ENCODE data around the gene PAN3. TPM values are rescaled to one million over a fixed set of nuclear protein-coding genes. Genes with fewer than 3 reads are reported as not detected.

The PAN3 gene
- total RNA-seq, 1 experiment from 2014 or later: 37.5 TPM

DNA sequence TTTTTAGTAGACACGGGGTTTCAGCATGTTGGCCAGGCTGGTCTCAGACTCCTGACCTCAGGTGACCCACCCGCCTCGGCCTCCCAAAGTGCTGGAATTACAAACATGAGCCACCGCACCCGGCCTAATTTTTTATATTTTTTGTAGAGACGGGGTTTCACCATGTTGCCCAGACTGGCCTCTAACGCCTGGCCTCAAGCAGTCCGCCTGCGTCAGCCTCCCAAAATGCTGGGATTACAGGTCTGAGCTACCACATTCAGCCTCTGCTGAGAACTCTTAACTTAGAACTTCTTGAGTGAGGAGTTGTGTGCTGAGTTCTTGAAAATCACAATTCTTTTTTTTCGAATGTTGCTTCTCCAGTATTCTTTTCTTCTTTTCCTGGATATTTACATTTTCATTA lies 112.2 kb downstream of the PAN3 start:
- Mint-ChIP-seq H3K36me3 (ENCODE audit: insufficient read depth, unreplicated experiment) (peaks cover 18% of the 10 kb centered on the region), H3K27ac (ENCODE audit: unreplicated experiment) (no peak overlapping the region)

GRCh38 chr13:28251466-28251865 lies 113.1 kb downstream of the PAN3 start:
- H3K27me3 ChIP-seq (replicated peaks; ENCODE audit: control insufficient read depth, insufficient read depth, low read length): no peaks in the 10 kb centered on the region
- H3K4me3 ChIP-seq (ENCODE audit: low read depth, low read length): no peak overlapping the region
- TF ChIP-seq, protein P1, sequence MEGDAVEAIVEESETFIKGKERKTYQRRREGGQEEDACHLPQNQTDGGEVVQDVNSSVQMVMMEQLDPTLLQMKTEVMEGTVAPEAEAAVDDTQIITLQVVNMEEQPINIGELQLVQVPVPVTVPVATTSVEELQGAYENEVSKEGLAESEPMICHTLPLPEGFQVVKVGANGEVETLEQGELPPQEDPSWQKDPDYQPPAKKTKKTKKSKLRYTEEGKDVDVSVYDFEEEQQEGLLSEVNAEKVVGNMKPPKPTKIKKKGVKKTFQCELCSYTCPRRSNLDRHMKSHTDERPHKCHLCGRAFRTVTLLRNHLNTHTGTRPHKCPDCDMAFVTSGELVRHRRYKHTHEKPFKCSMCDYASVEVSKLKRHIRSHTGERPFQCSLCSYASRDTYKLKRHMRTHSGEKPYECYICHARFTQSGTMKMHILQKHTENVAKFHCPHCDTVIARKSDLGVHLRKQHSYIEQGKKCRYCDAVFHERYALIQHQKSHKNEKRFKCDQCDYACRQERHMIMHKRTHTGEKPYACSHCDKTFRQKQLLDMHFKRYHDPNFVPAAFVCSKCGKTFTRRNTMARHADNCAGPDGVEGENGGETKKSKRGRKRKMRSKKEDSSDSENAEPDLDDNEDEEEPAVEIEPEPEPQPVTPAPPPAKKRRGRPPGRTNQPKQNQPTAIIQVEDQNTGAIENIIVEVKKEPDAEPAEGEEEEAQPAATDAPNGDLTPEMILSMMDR (IDR thresholded peaks at IDR 0.05; ENCODE audit: insufficient read depth in 1 of 2, low read depth in 1 of 2, low read length in 1 of 2, severe bottlenecking in 1 of 2, unreplicated experiment in 1 of 2): no peak
- Mint-ChIP-seq H3K27me3 (ENCODE audit: insufficient read depth, unreplicated experiment) (no peaks in the 10 kb centered on the region), H3K9me3 (ENCODE audit: unreplicated experiment) (no peaks in the 10 kb centered on the region), H3K36me3 (ENCODE audit: insufficient read depth, unreplicated experiment) (peaks cover 14% of the 10 kb centered on the region), H3K4me1 (ENCODE audit: low read depth, unreplicated experiment) (no peaks in the 10 kb centered on the region), H3K27ac (ENCODE audit: unreplicated experiment) (no peak overlapping the region), H3K4me3 (ENCODE audit: unreplicated experiment) (no peak overlapping the region)
- no TSS peak for BruUV-seq (replicated peaks)
- CTCF ChIA-PET: no interaction called here
- no peaks in the 10 kb centered on the region for H3K9me3 ChIP-seq
- POLR2A ChIA-PET: no interaction called here
- intact Hi-C loops (cut with micrococcal nuclease; ENCODE audit: unreplicated experiment): no loop called here
- H3K36me3 ChIP-seq (ENCODE audit: control insufficient read depth, insufficient read depth, low read length): no peaks in the 10 kb centered on the region
- DNase-seq: no peak
- H3K4me1 ChIP-seq: no peaks in the 10 kb centered on the region

More for the DNA sequence above, 112.2 kb downstream of the PAN3 start:
- TF ChIP-seq, protein P1 (IDR thresholded peaks at IDR 0.05; ENCODE audit: insufficient read depth in 1 of 2, low read depth in 1 of 2, low read length in 1 of 2, severe bottlenecking in 1 of 2, unreplicated experiment in 1 of 2): no peak
- no peak overlapping the region for H3K4me3 Mint-ChIP-seq (ENCODE audit: unreplicated experiment)
- no peak overlapping the region for H3K4me3 ChIP-seq (ENCODE audit: low read depth, low read length)
- ChIA-PET CTCF (no interaction called here), POLR2A (no interaction called here)
- no peaks in the 10 kb centered on the region for H3K4me1 Mint-ChIP-seq (ENCODE audit: low read depth, unreplicated experiment)
- H3K36me3 ChIP-seq (ENCODE audit: control insufficient read depth, insufficient read depth, low read length): no peaks in the 10 kb centered on the region
- DNase-seq: no peak
- intact Hi-C loops (cut with micrococcal nuclease; ENCODE audit: unreplicated experiment): no loop called here
- H3K27me3 Mint-ChIP-seq (ENCODE audit: insufficient read depth, unreplicated experiment): no peaks in the 10 kb centered on the region
- no peaks in the 10 kb centered on the region for H3K27me3 ChIP-seq (replicated peaks; ENCODE audit: control insufficient read depth, insufficient read depth, low read length)
- BruUV-seq (replicated peaks): no TSS peak
- H3K4me1 ChIP-seq: no peaks in the 10 kb centered on the region
- peaks cover 5% of the 10 kb centered on the region for H3K9me3 Mint-ChIP-seq (ENCODE audit: unreplicated experiment)
- H3K9me3 ChIP-seq: no peaks in the 10 kb centered on the region

GRCh38 chr13:28252547-28252946 lies 114.2 kb downstream of the PAN3 start:
- intact Hi-C loops (cut with micrococcal nuclease; ENCODE audit: unreplicated experiment): no loop called here
- peaks cover 20% of the 10 kb centered on the region for H3K36me3 Mint-ChIP-seq (ENCODE audit: insufficient read depth, unreplicated experiment)
- Histone ChIP-seq H3K36me3 (ENCODE audit: control insufficient read depth, insufficient read depth, low read length) (no peaks in the 10 kb centered on the region; the same call in 1 of the 2 replicates), H3K4me3 (ENCODE audit: low read depth, low read length) (no peak overlapping the region), H3K9me3 (no peaks in the 10 kb centered on the region), H3K4me1 (no peaks in the 10 kb centered on the region), H3K27me3 (replicated peaks; ENCODE audit: control insufficient read depth, insufficient read depth, low read length) (no peaks in the 10 kb centered on the region)
- BruUV-seq (replicated peaks): no TSS peak
- ChIA-PET CTCF (no interaction called here), POLR2A (no interaction called here)
- no peaks in the 10 kb centered on the region for H3K4me1 Mint-ChIP-seq (ENCODE audit: low read depth, unreplicated experiment)
- DNase-seq: no peak
- no peaks in the 10 kb centered on the region for H3K9me3 Mint-ChIP-seq (ENCODE audit: unreplicated experiment)
- H3K4me3 Mint-ChIP-seq (ENCODE audit: unreplicated experiment): no peak overlapping the region
- no peaks in the 10 kb centered on the region for H3K27me3 Mint-ChIP-seq (ENCODE audit: insufficient read depth, unreplicated experiment)
- no peak overlapping the region for H3K27ac Mint-ChIP-seq (ENCODE audit: unreplicated experiment)
- TF ChIP-seq, protein P1 (IDR thresholded peaks at IDR 0.05; ENCODE audit: insufficient read depth in 1 of 2, low read depth in 1 of 2, low read length in 1 of 2, severe bottlenecking in 1 of 2, unreplicated experiment in 1 of 2): no peak
